Measurements from ENCODE around the gene CPNE5.

The CPNE5 gene

DNA sequence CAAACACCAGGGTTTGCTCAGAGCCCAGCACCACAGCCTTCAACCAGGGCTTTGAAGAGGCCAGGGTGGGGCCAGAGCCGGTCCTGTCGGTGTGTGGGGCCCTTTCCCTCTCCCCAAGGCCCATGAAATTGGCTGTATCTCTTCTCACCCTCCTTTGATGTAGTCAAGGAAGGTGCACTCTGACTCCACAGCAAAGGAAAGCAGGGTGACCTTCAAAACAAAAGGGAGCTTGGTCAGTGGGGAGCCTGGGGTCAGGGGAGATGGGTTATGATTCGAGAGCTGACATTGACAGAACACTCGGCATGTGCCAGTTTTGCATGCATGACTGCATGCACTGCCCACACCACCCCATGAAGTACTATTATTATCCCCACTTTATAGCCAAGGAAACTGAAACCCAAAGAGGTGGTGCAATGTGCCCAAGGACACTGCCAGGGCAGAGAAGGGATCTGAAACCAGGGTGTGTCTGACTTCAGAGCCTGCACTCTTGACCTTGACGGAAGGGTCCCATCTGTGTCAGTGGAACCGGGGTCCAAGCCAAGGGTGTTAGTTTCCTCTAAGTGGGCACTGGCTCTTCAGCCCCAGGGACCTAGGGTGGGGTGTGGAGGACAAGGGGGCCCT, 86.2 kb downstream of the CPNE5 start:
- Histone ChIP-seq H2AFZ (ENCODE audit: low read length) (peak overlapping the region; percentile 33), H3K27me3 (replicated peaks; ENCODE audit: insufficient read depth, low read length) (no peaks in the 10 kb centered on the region), H3K9me2 (replicated peaks; ENCODE audit: insufficient read depth, low read length) (no peaks in the 10 kb centered on the region), H3K9ac (ENCODE audit: low read length) (peak overlapping the region; percentile 62), H3K27ac (ENCODE audit: low read length) (peak overlapping the region; percentile 95), H4K20me1 (ENCODE audit: insufficient read depth, low read length) (no peaks in the 10 kb centered on the region), H3K4me3 (ENCODE audit: low read length) (no peak overlapping the region), H3K4me1 (ENCODE audit: low read length) (peaks cover 65% of the 10 kb centered on the region), H3F3A (ENCODE audit: insufficient read depth, low read length) (peaks cover 58% of the 10 kb centered on the region), H3K36me3 (replicated peaks; ENCODE audit: insufficient read depth, low read length) (no peaks in the 10 kb centered on the region), H3K4me2 (ENCODE audit: low read depth, low read length) (peak overlapping the region; percentile 66), H3K9me3 (replicated peaks; ENCODE audit: insufficient read depth, low read length) (no peaks in the 10 kb centered on the region), H3K79me2 (ENCODE audit: low read length) (0 out of 2 replicates have a peak, but pooled peaks cover 6% of the 10 kb centered on the region)
- TF ChIP-seq, protein P1, sequence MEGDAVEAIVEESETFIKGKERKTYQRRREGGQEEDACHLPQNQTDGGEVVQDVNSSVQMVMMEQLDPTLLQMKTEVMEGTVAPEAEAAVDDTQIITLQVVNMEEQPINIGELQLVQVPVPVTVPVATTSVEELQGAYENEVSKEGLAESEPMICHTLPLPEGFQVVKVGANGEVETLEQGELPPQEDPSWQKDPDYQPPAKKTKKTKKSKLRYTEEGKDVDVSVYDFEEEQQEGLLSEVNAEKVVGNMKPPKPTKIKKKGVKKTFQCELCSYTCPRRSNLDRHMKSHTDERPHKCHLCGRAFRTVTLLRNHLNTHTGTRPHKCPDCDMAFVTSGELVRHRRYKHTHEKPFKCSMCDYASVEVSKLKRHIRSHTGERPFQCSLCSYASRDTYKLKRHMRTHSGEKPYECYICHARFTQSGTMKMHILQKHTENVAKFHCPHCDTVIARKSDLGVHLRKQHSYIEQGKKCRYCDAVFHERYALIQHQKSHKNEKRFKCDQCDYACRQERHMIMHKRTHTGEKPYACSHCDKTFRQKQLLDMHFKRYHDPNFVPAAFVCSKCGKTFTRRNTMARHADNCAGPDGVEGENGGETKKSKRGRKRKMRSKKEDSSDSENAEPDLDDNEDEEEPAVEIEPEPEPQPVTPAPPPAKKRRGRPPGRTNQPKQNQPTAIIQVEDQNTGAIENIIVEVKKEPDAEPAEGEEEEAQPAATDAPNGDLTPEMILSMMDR (IDR thresholded peaks at IDR 0.05; ENCODE audit: low read length): no peak
- TF ChIP-seq EZH2phosphoT487 (IDR thresholded peaks at IDR 0.05; ENCODE audit: low read length) (no peak), EZH2 (optimal IDR thresholded peaks at IDR 0.05; ENCODE audit: low read depth, low read length) (no peak)
- peak; percentile 88 for DNase-seq

DNA sequence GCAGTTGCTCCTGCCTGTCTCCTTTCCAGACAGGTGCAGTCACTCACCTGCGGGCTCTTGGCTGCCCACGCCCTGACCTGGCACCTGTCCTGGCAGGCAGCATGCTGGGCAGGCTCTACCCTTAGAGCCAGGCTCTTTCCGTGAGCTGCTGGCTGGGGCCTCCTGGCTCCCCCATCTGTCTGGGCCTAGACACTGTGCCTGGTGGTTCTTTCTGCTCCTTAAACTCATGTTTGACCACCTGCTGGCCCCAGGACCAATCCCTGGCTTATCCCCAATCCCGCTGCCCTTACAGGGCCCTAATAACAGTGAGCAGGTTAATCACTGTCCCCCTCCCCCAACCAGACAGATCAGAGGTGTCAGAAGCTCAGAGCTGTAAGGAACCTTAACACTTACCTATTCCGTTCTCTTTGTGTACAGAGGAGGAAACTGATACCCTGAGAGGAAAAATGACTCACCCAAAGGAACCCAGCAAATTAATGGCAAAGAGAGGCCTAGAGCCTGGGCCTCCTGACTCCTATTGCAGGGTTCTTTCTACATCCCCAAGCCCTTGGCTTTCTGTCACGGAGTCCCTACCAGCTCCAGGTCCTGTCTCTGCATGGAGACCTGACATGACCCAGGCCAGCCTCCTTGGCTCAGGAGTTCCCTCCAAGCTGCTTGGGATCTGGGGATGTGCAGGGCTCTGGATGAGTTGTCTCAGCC, 86.9 kb downstream of the CPNE5 start:
- Histone ChIP-seq H3K9ac (ENCODE audit: low read length) (peak overlapping the region; percentile 62), H3K27ac (ENCODE audit: low read length) (peak overlapping the region; percentile 95), H3K36me3 (replicated peaks; ENCODE audit: insufficient read depth, low read length) (no peaks in the 10 kb centered on the region), H3K9me2 (replicated peaks; ENCODE audit: insufficient read depth, low read length) (no peaks in the 10 kb centered on the region), H3K4me1 (ENCODE audit: low read length) (peaks cover 59% of the 10 kb centered on the region), H2AFZ (ENCODE audit: low read length) (peak overlapping the region; percentile 33), H3F3A (ENCODE audit: insufficient read depth, low read length) (peaks cover 51% of the 10 kb centered on the region), H4K20me1 (ENCODE audit: insufficient read depth, low read length) (no peaks in the 10 kb centered on the region), H3K4me3 (ENCODE audit: low read length) (no peak overlapping the region), H3K27me3 (replicated peaks; ENCODE audit: insufficient read depth, low read length) (no peaks in the 10 kb centered on the region), H3K4me2 (ENCODE audit: low read depth, low read length) (peak overlapping the region; percentile 66), H3K9me3 (replicated peaks; ENCODE audit: insufficient read depth, low read length) (no peaks in the 10 kb centered on the region), H3K79me2 (ENCODE audit: low read length) (0 out of 2 replicates have a peak, but pooled peaks cover 6% of the 10 kb centered on the region)
- peak; percentile 41 for DNase-seq
- TF ChIP-seq, protein P1 (IDR thresholded peaks at IDR 0.05; ENCODE audit: low read length): peak; percentile 5; the same call in 1 of the 2 replicates
- TF ChIP-seq EZH2phosphoT487 (IDR thresholded peaks at IDR 0.05; ENCODE audit: low read length): no peak

DNA sequence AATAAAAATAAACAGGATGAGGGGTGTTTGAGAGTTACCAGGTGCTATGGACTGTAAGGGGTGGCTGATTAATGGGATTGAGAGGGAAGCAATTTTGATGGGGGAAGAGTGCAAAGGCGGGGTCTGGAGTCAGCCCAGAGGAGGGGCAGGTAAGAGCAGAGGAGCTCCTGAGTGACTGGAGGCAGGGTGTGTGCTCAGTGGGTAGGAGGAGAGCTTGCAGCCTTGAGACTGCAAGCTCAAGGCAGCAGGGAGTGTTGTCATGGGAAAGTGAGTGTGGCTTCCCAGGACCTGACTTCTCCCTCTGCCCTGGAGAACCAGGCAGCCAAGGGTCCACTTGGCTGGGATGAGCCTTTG, 87.4 kb downstream of the CPNE5 start:
- H3K27ac ChIP-seq (ENCODE audit: low read length): peak overlapping the region; percentile 95
- H3K27me3 ChIP-seq (replicated peaks; ENCODE audit: insufficient read depth, low read length): no peaks in the 10 kb centered on the region
- peaks cover 46% of the 10 kb centered on the region for H3F3A ChIP-seq (ENCODE audit: insufficient read depth, low read length)
- peak overlapping the region; percentile 33; the same call in 1 of the 2 replicates for H2AFZ ChIP-seq (ENCODE audit: low read length)
- H3K4me3 ChIP-seq (ENCODE audit: low read length): no peak overlapping the region
- 0 out of 2 replicates have a peak, but pooled peaks cover 6% of the 10 kb centered on the region for H3K79me2 ChIP-seq (ENCODE audit: low read length)
- TF ChIP-seq, protein P1 (IDR thresholded peaks at IDR 0.05; ENCODE audit: low read length): no peak
- no peak for TF ChIP-seq EZH2 (optimal IDR thresholded peaks at IDR 0.05; ENCODE audit: low read depth, low read length)
- no peak for TF ChIP-seq EZH2phosphoT487 (IDR thresholded peaks at IDR 0.05; ENCODE audit: low read length)
- H3K4me2 ChIP-seq (ENCODE audit: low read depth, low read length): peak overlapping the region; percentile 66
- H3K9ac ChIP-seq (ENCODE audit: low read length): peak overlapping the region; percentile 62; the same call in 1 of the 2 replicates
- no peaks in the 10 kb centered on the region for H4K20me1 ChIP-seq (ENCODE audit: insufficient read depth, low read length)
- H3K36me3 ChIP-seq (replicated peaks; ENCODE audit: insufficient read depth, low read length): no peaks in the 10 kb centered on the region
- H3K4me1 ChIP-seq (ENCODE audit: low read length): peaks cover 54% of the 10 kb centered on the region
- no peak for DNase-seq
- H3K9me3 ChIP-seq (replicated peaks; ENCODE audit: insufficient read depth, low read length): no peaks in the 10 kb centered on the region
- H3K9me2 ChIP-seq (replicated peaks; ENCODE audit: insufficient read depth, low read length): no peaks in the 10 kb centered on the region

All from MM.1S (cell line).